MM.1S (cell line): ENCODE data around the gene PBXIP1.

Source experiments
- CTCF ChIP-seq: fragments of 300-600 bp; sonication (generic); IDR thresholded peaks from 2 replicates; pipeline ENCODE4 v1.5.1; 2016; ENCODE audit warnings: antibody characterized with exemption, low read length, mixed read lengths
- EZH2 ChIP-seq: fragments of 300-600 bp; sonication (generic); optimal IDR thresholded peaks from 2 replicates; pipeline ENCODE3; 2017; ENCODE audit warnings: low read depth, mild to moderate bottlenecking, antibody characterized with exemption, low read length, mixed read lengths
- EZH2phosphoT487 ChIP-seq: fragments of 300-600 bp; sonication (generic); IDR thresholded peaks from 2 replicates; pipeline ENCODE4 v1.6.1; 2018; ENCODE audit warnings: antibody characterized with exemption, low read length

- no peak for TF ChIP-seq CTCF
- TF ChIP-seq EZH2: no peak
- TF ChIP-seq EZH2phosphoT487: no peak
Observed at GRCh38 chr1:154968731-154969130, 12.8 kb upstream of the PBXIP1 start.
